Common myeloid progenitor, CD34-positive (primary cell): Measurements from ENCODE around the gene DLX6.
"Not testable (repeated sequence)": the region's sequence is repeated elsewhere in the genome, so short reads cannot be mapped to it uniquely, and the experiment has no call there.

Experiments
- CTCF ChIA-PET: fragments of 350-600 bp; sonication (Branson Sonifier 250); formaldehyde crosslinking; loops from one replicate; lab custom pipeline; 2021; ENCODE audit warnings: antibody characterized with exemption; lab: Charles Lee
- POLR2A ChIA-PET: fragments of 350-600 bp; sonication (Branson Sonifier 250); formaldehyde crosslinking; loops from one replicate; lab custom pipeline; 2021; ENCODE audit warnings: antibody characterized with exemption; lab: Charles Lee
- DNase-seq, 3 donors: peaks; one replicate each; pipeline versions ENCODE4 v3.0.0 to v3.0.0-alpha.2; 2013
- H3K27ac ChIP-seq, 2 experiments: 1 replicate in 1 of 2; 2 replicates in 1 of 2; pipeline ENCODE4 v1.7.0; 2013; ENCODE audit warnings: inconsistent platforms in 2 of 2, low read length in 2 of 2, mild to moderate bottlenecking in 2 of 2, low read depth in 1 of 2, moderate library complexity in 1 of 2; ENCODE audit not compliant: severe bottlenecking in 2 of 2, insufficient read depth in 1 of 2, poor library complexity in 1 of 2
- H3K27me3 ChIP-seq, 5 experiments: replicated peaks in 2 of 5; 1 replicate in 3 of 5; 2 replicates in 2 of 5; pipeline versions ENCODE4 v1.6.1 to v1.7.0; 2013; ENCODE audit warnings: low read length in 4 of 5, mild to moderate bottlenecking in 2 of 5, moderate library complexity in 2 of 5, inconsistent platforms in 1 of 5; ENCODE audit not compliant: insufficient read depth in 5 of 5, control insufficient read depth in 4 of 5
- H3K36me3 ChIP-seq, 4 experiments: 1 replicate in 2 of 4; 2 replicates in 2 of 4; pipeline versions ENCODE4 v1.6.1 to v1.7.0; 2013; ENCODE audit warnings: low read length in 3 of 4, control low read depth in 1 of 4, mild to moderate bottlenecking in 1 of 4; ENCODE audit not compliant: control insufficient read depth in 4 of 4, insufficient read depth in 4 of 4
- H3K4me1 ChIP-seq, 4 experiments: 1 replicate in 3 of 4; 2 replicates in 1 of 4; pipeline versions ENCODE4 v1.6.1 to v1.7.1; 2013; ENCODE audit warnings: low read length in 3 of 4, mild to moderate bottlenecking in 3 of 4, control low read depth in 1 of 4, inconsistent platforms in 1 of 4, moderate library complexity in 1 of 4; ENCODE audit not compliant: control insufficient read depth in 4 of 4, insufficient read depth in 4 of 4; ENCODE audit errors: control extremely low read depth in 1 of 4
- H3K4me3 ChIP-seq, 7 experiments: 1 replicate in 4 of 7; 2 replicates in 3 of 7; pipeline versions ENCODE4 v1.5.1 to v1.7.0; 2013; ENCODE audit warnings: mild to moderate bottlenecking in 7 of 7, low read length in 6 of 7, moderate library complexity in 6 of 7, inconsistent platforms in 2 of 7, low read depth in 2 of 7, control low read depth in 1 of 7; ENCODE audit not compliant: insufficient read depth in 4 of 7, control insufficient read depth in 1 of 7; ENCODE audit errors: extremely low read depth in 1 of 7
- H3K9me3 ChIP-seq, 5 experiments: 1 replicate in 4 of 5; 2 replicates in 1 of 5; pipeline versions ENCODE4 v1.6.1 to v1.7.1; 2013; ENCODE audit warnings: low read length in 4 of 5, mild to moderate bottlenecking in 2 of 5, inconsistent platforms in 1 of 5, low read depth in 1 of 5, moderate library complexity in 1 of 5; ENCODE audit not compliant: control insufficient read depth in 4 of 5, insufficient read depth in 2 of 5; ENCODE audit errors: control extremely low read depth in 1 of 5
- WGBS: methylation state at CpG from one replicate; pipeline ENCODE4 v1.1.5; 2013; ENCODE audit not compliant: insufficient coverage; 5-methylcytosine and 5-hydroxymethylcytosine counted together

Gene DLX6

GRCh38 chr7:97034213-97034852, 29.0 kb downstream of the DLX6 start:
- WGBS, result 94% methylated on average over 21 of the region's 30 CpGs

GRCh38 chr7:97039374-97040065, 34.2 kb downstream of the DLX6 start:
- Histone ChIP-seq H3K27me3 (peaks cover 7 to 34% (median 11%) of the 10 kb centered on the region in 5 experiments), H3K36me3 (no peaks in the 10 kb centered on the region), H3K9me3 (peaks cover 0 to 2% (median 0%) of the 10 kb centered on the region in 5 experiments), H3K4me3 (no peak overlapping the region), H3K27ac (no peak overlapping the region), H3K4me1 (no peaks in the 10 kb centered on the region)
- no peak for DNase-seq
- 100% methylated on average over 2 of the region's 5 CpGs for WGBS
- ChIA-PET CTCF (interaction anchor here (1.2 kb wide), 1 partner anchor 12 kb away, joined by 3 read pairs; no protein-coding TSS in a partner anchor), POLR2A (no interaction called here)

More at GRCh38 chr7:97034213-97034852, 29.0 kb downstream of the DLX6 start:
- not testable (repeated sequence) for H3K4me1 ChIP-seq, H3K27ac ChIP-seq, H3K4me3 ChIP-seq, H3K9me3 ChIP-seq, DNase-seq, H3K36me3 ChIP-seq
- CTCF ChIA-PET, result interaction anchor here (1.2 kb wide), 1 partner anchor 8 kb away, joined by 3 read pairs; no protein-coding TSS in a partner anchor
- H3K27me3 ChIP-seq, result peaks cover 3 to 20% (median 8%) of the 10 kb centered on the region in 5 experiments
- POLR2A ChIA-PET, result interaction anchor here (0.6 kb wide), 1 partner anchor 758 kb away, joined by 3 read pairs; no protein-coding TSS in a partner anchor

GRCh38 chr7:97043281-97043680, 37.9 kb downstream of the DLX6 start:
- Histone ChIP-seq H3K4me1 (no peaks in the 10 kb centered on the region), H3K36me3 (no peaks in the 10 kb centered on the region), H3K4me3 (no peak overlapping the region), H3K27me3 (peaks cover 9 to 30% (median 11%) of the 10 kb centered on the region in 5 experiments), H3K27ac (no peak overlapping the region), H3K9me3 (peaks cover 0 to 4% (median 0%) of the 10 kb centered on the region in 5 experiments)
- WGBS, result 0% methylated on average over 1 of the region's 2 CpGs
- no peak for DNase-seq
- ChIA-PET POLR2A (no interaction called here), CTCF (no interaction called here)
